GM12892 (cell line): ENCODE measurements around the gene SPOCK1.

ENCODE experiments used
- POLR2A ChIP-seq: IDR thresholded peaks from 2 replicates; pipeline ENCODE4 v1.6.1; 2011; ENCODE audit warnings: low read depth, low read length, control low read depth
- POLR2AphosphoS5 ChIP-seq: IDR thresholded peaks from 2 replicates; pipeline ENCODE4 v1.6.1; 2011; ENCODE audit warnings: low read depth, low read length, control low read depth
- TAF1 ChIP-seq: IDR thresholded peaks from 2 replicates; pipeline ENCODE4 v1.6.1; 2011; ENCODE audit warnings: low read depth, mild to moderate bottlenecking, control low read depth, low read length, borderline replicate concordance

DNA sequence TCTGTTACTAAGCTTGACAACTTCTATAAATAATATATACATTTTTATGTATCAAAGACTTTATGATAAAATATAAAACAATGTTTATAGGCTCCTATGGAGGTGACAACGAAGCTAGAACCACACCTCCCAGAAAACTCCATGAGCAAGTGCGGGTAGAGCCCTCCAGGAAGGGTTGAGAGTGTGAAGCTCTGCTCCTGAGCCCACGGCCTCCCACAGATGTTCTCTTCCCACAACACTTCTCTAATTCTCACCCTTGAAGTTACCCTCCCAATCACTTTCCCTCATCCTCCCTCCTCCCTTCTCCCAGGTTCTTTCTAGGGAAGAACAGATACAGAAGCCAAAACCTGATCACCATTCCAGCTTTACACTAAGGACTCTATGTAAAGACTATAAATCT, 427.6 kb downstream of the SPOCK1 start:
- TF ChIP-seq POLR2A: no peak
- TF ChIP-seq POLR2AphosphoS5: no peak
- TF ChIP-seq TAF1: no peak
